ENCODE data around the gene ELL. TPM values are rescaled to one million over a fixed set of nuclear protein-coding genes. Genes with fewer than 3 reads are reported as not detected.
A peak's percentile ranks its signal among the peaks of the same experiment; 100 is the strongest.

ELL gene
- polyA plus RNA-seq, 3 donors = 12.2 to 35.3 (median 12.6) TPM

GRCh38 chr19:18484992-18485391, 36.9 kb downstream of the ELL start:
- Histone ChIP-seq H3K4me2 (replicated peaks; ENCODE audit: extremely low read depth, low read length, poor library complexity, severe bottlenecking) (no peak overlapping the region), H4K20me1 (ENCODE audit: insufficient read depth, low read length) (peaks cover 73% of the 10 kb centered on the region), H3K36me3 (replicated peaks in 1 of 2; ENCODE audit: control insufficient read depth in 1 of 2, insufficient read depth in 2 of 2, low read length in 2 of 2) (no peaks in the 10 kb centered on the region), H3K27ac (ENCODE audit: low read depth in 1 of 2, low read length in 2 of 2) (peak overlapping the region; percentile 10 to 97), H3K9ac (ENCODE audit: insufficient read depth, low read length, poor library complexity, severe bottlenecking) (no peak overlapping the region), H2AFZ (ENCODE audit: insufficient read depth, low read depth, low read length, poor library complexity, severe bottlenecking) (no peak overlapping the region), H3K4me3 (replicated peaks in 1 of 3; ENCODE audit: low read depth in 2 of 3, low read length in 3 of 3) (no peak overlapping the region), H3K9me3 (replicated peaks in 1 of 2; ENCODE audit: control insufficient read depth in 1 of 2, insufficient read depth in 1 of 2, low read length in 2 of 2) (no peaks in the 10 kb centered on the region), H3K79me2 (ENCODE audit: insufficient read depth, low read length) (peaks cover 97% of the 10 kb centered on the region), H3K4me1 (ENCODE audit: control insufficient read depth in 1 of 2, insufficient read depth in 2 of 2, low read length in 2 of 2) (peaks cover 84 to 97% of the 10 kb centered on the region in 2 donors), H3K27me3 (ENCODE audit: control insufficient read depth in 2 of 2, insufficient read depth in 2 of 2, low read length in 2 of 2) (no peaks in the 10 kb centered on the region)
- H3K4me3 Mint-ChIP-seq = peak overlapping the region in 1 of 2 donors; percentile 33
- DNase-seq = no peak
- no peaks in the 10 kb centered on the region for H3K9me3 Mint-ChIP-seq
- intact Hi-C loops (cut with micrococcal nuclease) = loop anchor here in 1 of 2 donors (5.0 kb wide), 1 partner anchor 37 kb away; the partner anchor contains the start of gene ELL
- peak overlapping the region; percentile 86 to 95 (median 92) for H3K27ac Mint-ChIP-seq
- 96% methylated on average over 5 of the region's 5 CpGs for WGBS (ENCODE audit: insufficient coverage)
- H3K27me3 Mint-ChIP-seq (ENCODE audit: low read depth in 3 of 3) = peaks cover 0 to 3% (median 0%) of the 10 kb centered on the region in 3 donors
- TF ChIP-seq CTCF (IDR thresholded peaks at IDR 0.05) = no peak
- H3K4me1 Mint-ChIP-seq = peaks cover 97% of the 10 kb centered on the region
- peaks cover 23 to 34% of the 10 kb centered on the region in 2 donors for H3K36me3 Mint-ChIP-seq

GRCh38 chr19:18483119-18483890, 38.6 kb downstream of the ELL start:
- Histone ChIP-seq H3K36me3 (replicated peaks in 1 of 2; ENCODE audit: control insufficient read depth in 1 of 2, insufficient read depth in 2 of 2, low read length in 2 of 2) (no peaks in the 10 kb centered on the region), H3K79me2 (ENCODE audit: insufficient read depth, low read length) (peaks cover 94% of the 10 kb centered on the region)

More at GRCh38 chr19:18483119-18483890, 38.6 kb downstream of the ELL start:
- H4K20me1 ChIP-seq (ENCODE audit: insufficient read depth, low read length) = peaks cover 65% of the 10 kb centered on the region
- no peaks in the 10 kb centered on the region for H3K27me3 ChIP-seq (ENCODE audit: control insufficient read depth in 2 of 2, insufficient read depth in 2 of 2, low read length in 2 of 2)
- H2AFZ ChIP-seq (ENCODE audit: insufficient read depth, low read depth, low read length, poor library complexity, severe bottlenecking) = no peak overlapping the region
- H3K4me1 ChIP-seq (ENCODE audit: control insufficient read depth in 1 of 2, insufficient read depth in 2 of 2, low read length in 2 of 2) = peaks cover 96 to 100% of the 10 kb centered on the region in 2 donors
- H3K9ac ChIP-seq (ENCODE audit: insufficient read depth, low read length, poor library complexity, severe bottlenecking) = peak overlapping the region; percentile 37
- Mint-ChIP-seq H3K27me3 (ENCODE audit: low read depth in 3 of 3) (peaks cover 0 to 3% (median 0%) of the 10 kb centered on the region in 3 donors), H3K4me3 (peak overlapping the region in 1 of 2 donors; percentile 16), H3K27ac (peak overlapping the region; percentile 83 to 95 (median 92)), H3K4me1 (peaks cover 98% of the 10 kb centered on the region), H3K36me3 (peaks cover 22 to 30% of the 10 kb centered on the region in 2 donors), H3K9me3 (no peaks in the 10 kb centered on the region)
- no peaks in the 10 kb centered on the region for H3K9me3 ChIP-seq (replicated peaks in 1 of 2; ENCODE audit: control insufficient read depth in 1 of 2, insufficient read depth in 1 of 2, low read length in 2 of 2)
- TF ChIP-seq CTCF (IDR thresholded peaks at IDR 0.05) = no peak
- peak overlapping the region; percentile 49 to 97 for H3K27ac ChIP-seq (ENCODE audit: low read depth in 1 of 2, low read length in 2 of 2)
- intact Hi-C loops (cut with micrococcal nuclease) = no loop called here
- DNase-seq = peak; percentile 63 to 82 (median 77)
- H3K4me3 ChIP-seq (replicated peaks in 1 of 3; ENCODE audit: low read depth in 2 of 3, low read length in 3 of 3) = peak overlapping the region in 1 of 3 experiments; percentile 47
- H3K4me2 ChIP-seq (replicated peaks; ENCODE audit: extremely low read depth, low read length, poor library complexity, severe bottlenecking) = peak overlapping the region; percentile 47
- WGBS (ENCODE audit: insufficient coverage) = 64% methylated on average over 5 of the region's 12 CpGs

Measured in CD14-positive monocyte (primary cell).